HEK293 (cell line): ENCODE data around the gene NAGA.
A peak's percentile ranks its signal among the peaks of the same experiment; 100 is the strongest.
"Not testable (repeated sequence)": the region's sequence is repeated elsewhere in the genome, so short reads cannot be mapped to it uniquely, and the experiment has no call there.

ENCODE experiments used
- CTCF ChIA-PET: fragments of 350-600 bp; formaldehyde crosslinking; extraction: SDS; loops from one replicate; lab custom pipeline; 2021; ENCODE audit warnings: antibody characterized with exemption; lab: Yijun Ruan, JAX
- POLR2A ChIA-PET: fragments of 300-600 bp; formaldehyde crosslinking; extraction: SDS; loops from one replicate; lab custom pipeline; 2020; ENCODE audit warnings: antibody characterized with exemption, inconsistent platforms; lab: Yijun Ruan, JAX
- H3K27ac ChIP-seq: fragments of 200-500 bp; sonication (Bioruptor generic); 2 replicates; pipeline ENCODE4 v1.5.1; 2014; ENCODE audit warnings: low read depth, low read length, control low read depth, inconsistent platforms; ENCODE audit errors: extremely low read depth
- H3K36me3 ChIP-seq, 2 experiments: fragments of 200-500 bp in 1 of 2; sonication (Bioruptor generic) in 1 of 2; 1 replicate in 1 of 2; 2 replicates in 1 of 2; pipeline ENCODE4 v1.5.1; 2014 to 2017; ENCODE audit warnings: inconsistent platforms in 2 of 2, low read length in 2 of 2; ENCODE audit not compliant: control insufficient read depth in 2 of 2, insufficient read depth in 1 of 2
- H3K4me1 ChIP-seq: fragments of 200-500 bp; sonication (Bioruptor generic); 2 replicates; pipeline ENCODE4 v1.5.1; 2014; ENCODE audit warnings: mild to moderate bottlenecking, low read length, inconsistent platforms; ENCODE audit not compliant: control insufficient read depth, insufficient read depth
- H3K4me3 ChIP-seq: 2 replicates; pipeline ENCODE4 v1.5.1; 2011; ENCODE audit warnings: low read depth, mild to moderate bottlenecking, control low read depth, low read length, moderate library complexity
- H3K9me3 ChIP-seq: fragments of 200-500 bp; sonication (Bioruptor generic); 2 replicates; pipeline ENCODE4 v1.5.1; 2014; ENCODE audit warnings: low read depth, low read length, inconsistent platforms; ENCODE audit not compliant: control insufficient read depth, insufficient read depth
- IKZF3 ChIP-seq: fragments of 450-650 bp; IDR thresholded peaks from 2 replicates; pipeline ENCODE4 v1.5.0; 2018; ENCODE audit warnings: missing biosample characterization, mild to moderate bottlenecking, missing genetic modification characterization, moderate library complexity
- INSM2 ChIP-seq: fragments of 450-650 bp; formaldehyde crosslinking; IDR thresholded peaks from 2 replicates; pipeline ENCODE4 v1.5.1; 2016; ENCODE audit warnings: missing biosample characterization, missing genetic modification characterization
- SETDB1 ChIP-seq: IDR thresholded peaks from one replicate; pipeline ENCODE4 v1.6.1; 2017; ENCODE audit warnings: mild to moderate bottlenecking, low read length, moderate library complexity, mixed read lengths; ENCODE audit not compliant: insufficient read length
- ZBTB21 ChIP-seq: fragments of 450-650 bp; formaldehyde crosslinking; IDR thresholded peaks from 2 replicates; pipeline ENCODE4 v1.5.1; 2017; ENCODE audit warnings: missing biosample characterization, missing genetic modification characterization
- ZNF155 ChIP-seq: fragments of 450-650 bp; formaldehyde crosslinking; IDR thresholded peaks from 2 replicates; pipeline ENCODE4 v1.5.1; 2016; ENCODE audit warnings: missing biosample characterization, missing genetic modification characterization
- ZNF19 ChIP-seq: fragments of 450-650 bp; formaldehyde crosslinking; IDR thresholded peaks from 2 replicates; pipeline ENCODE4; 2016; ENCODE audit warnings: missing biosample characterization, missing genetic modification characterization, low read depth
- ZNF202 ChIP-seq: fragments of 450-650 bp; formaldehyde crosslinking; IDR thresholded peaks from 2 replicates; pipeline ENCODE4 v1.5.1; 2016; ENCODE audit warnings: missing biosample characterization, missing genetic modification characterization, borderline replicate concordance
- ZNF280C ChIP-seq: fragments of 450-650 bp; formaldehyde crosslinking; IDR thresholded peaks from 2 replicates; pipeline ENCODE4 v1.5.1; 2016; ENCODE audit warnings: missing biosample characterization, missing genetic modification characterization
- ZNF398 ChIP-seq: fragments of 450-650 bp; formaldehyde crosslinking; IDR thresholded peaks from 2 replicates; pipeline ENCODE4 v1.5.1; 2017; ENCODE audit warnings: missing biosample characterization, missing genetic modification characterization
- ZNF48 ChIP-seq: fragments of 450-650 bp; formaldehyde crosslinking; IDR thresholded peaks from 2 replicates; pipeline ENCODE4 v1.5.1; 2016; ENCODE audit warnings: missing biosample characterization, missing genetic modification characterization
- ZNF529 ChIP-seq: fragments of 450-650 bp; formaldehyde crosslinking; IDR thresholded peaks from 2 replicates; pipeline ENCODE4 v1.5.1; 2017; ENCODE audit warnings: missing genetic modification characterization, missing biosample characterization; ENCODE audit not compliant: insufficient replicate concordance
- ZNF610 ChIP-seq: fragments of 450-650 bp; formaldehyde crosslinking; IDR thresholded peaks from 2 replicates; pipeline ENCODE4 v1.5.1; 2016; ENCODE audit warnings: missing biosample characterization, missing genetic modification characterization, borderline replicate concordance
- ZNF639 ChIP-seq: fragments of 450-650 bp; formaldehyde crosslinking; IDR thresholded peaks from 2 replicates; pipeline ENCODE4 v1.5.1; 2016; ENCODE audit warnings: missing biosample characterization, missing genetic modification characterization
- ZNF664 ChIP-seq: fragments of 450-650 bp; formaldehyde crosslinking; IDR thresholded peaks from 2 replicates; pipeline ENCODE4 v1.5.1; 2016; ENCODE audit warnings: missing biosample characterization, missing genetic modification characterization
- ZNF777 ChIP-seq: fragments of 450-650 bp; formaldehyde crosslinking; IDR thresholded peaks from 2 replicates; pipeline ENCODE4 v1.5.1; 2017; ENCODE audit warnings: missing biosample characterization, missing genetic modification characterization, borderline replicate concordance

NAGA gene

GRCh38 chr22:42116848-42117424, 46.3 kb upstream of the NAGA start:
- ChIA-PET CTCF (interaction anchor here (0.5 to 2.9 kb wide), 6 partner anchors 27 to 419 kb away, joined by 3 to 10 read pairs (median 6); partner anchors contain the start of gene NDUFA6), POLR2A (no interaction called here)
- Histone ChIP-seq H3K9me3 (no peaks in the 10 kb centered on the region), H3K4me3 (no peak overlapping the region), H3K27ac (no peak overlapping the region), H3K4me1 (no peaks in the 10 kb centered on the region), H3K36me3 (no peaks in the 10 kb centered on the region)
- no peak for TF ChIP-seq ZNF529 (tag by site-specific recombination)
- TF ChIP-seq ZNF280C (tag by site-specific recombination): no peak
- no peak for TF ChIP-seq ZNF155
- no peak for TF ChIP-seq ZNF48
- no peak for TF ChIP-seq ZNF19
- no peak for TF ChIP-seq ZNF202 (tag by site-specific recombination)
- no peak for TF ChIP-seq ZNF777 (tag by site-specific recombination)
- TF ChIP-seq ZNF664 (tag by site-specific recombination): no peak
- no peak for TF ChIP-seq ZNF398 (tag by site-specific recombination)
- TF ChIP-seq IKZF3: no peak
- TF ChIP-seq ZBTB21 (tag by site-specific recombination): no peak
- TF ChIP-seq ZNF610 (tag by site-specific recombination): no peak
- TF ChIP-seq ZNF639 (tag by site-specific recombination): no peak
- TF ChIP-seq INSM2: no peak

- H3K27ac ChIP-seq, H3K4me1 ChIP-seq, H3K9me3 ChIP-seq, POLR2A ChIA-PET, H3K4me3 ChIP-seq, H3K36me3 ChIP-seq: not testable (repeated sequence)
- TF ChIP-seq SETDB1: peak; percentile 89
- CTCF ChIA-PET: interaction anchor here (0.6 kb wide), 1 partner anchor 188 kb away, joined by 3 read pairs; no protein-coding TSS in a partner anchor
Measured at GRCh38 chr22:42115420-42115830, 44.8 kb upstream of the NAGA start.
